GM12891 (cell line): ENCODE results near the gene HNF4A.

Experiments
- DNase-seq: peaks from one replicate; pipeline ENCODE4 v3.0.0; 2011; ENCODE audit warnings: low spot score; ENCODE audit not compliant: insufficient read length
- FAIRE-seq: peaks from 2 replicates; lab custom pipeline; 2011; peaks lifted over from hg19 to GRCh38; lab: Jason Lieb, UNC
- PAX5 ChIP-seq: IDR thresholded peaks from 2 replicates; pipeline ENCODE4 v1.6.1; 2011; ENCODE audit warnings: low read length, moderate library complexity, mild to moderate bottlenecking; ENCODE audit not compliant: insufficient read depth, severe bottlenecking
- POLR2A ChIP-seq: IDR thresholded peaks from 2 replicates; pipeline ENCODE4 v1.6.1; 2011; ENCODE audit warnings: low read depth, low read length, control low read depth
- POLR2AphosphoS5 ChIP-seq: IDR thresholded peaks from 2 replicates; pipeline ENCODE4 v1.6.1; 2011; ENCODE audit warnings: low read depth, low read length, control low read depth
- POU2F2 ChIP-seq: IDR thresholded peaks from 2 replicates; pipeline ENCODE4 v1.6.1; 2011; ENCODE audit warnings: low read depth, mild to moderate bottlenecking, control low read depth, low read length, moderate library complexity
- SPI1 ChIP-seq: IDR thresholded peaks from 2 replicates; pipeline ENCODE4 v1.6.1; 2011; ENCODE audit warnings: low read depth, low read length, control low read depth
- TAF1 ChIP-seq: IDR thresholded peaks from 2 replicates; pipeline ENCODE4 v1.6.1; 2011; ENCODE audit warnings: low read depth, low read length, control low read depth

Gene HNF4A

DNA sequence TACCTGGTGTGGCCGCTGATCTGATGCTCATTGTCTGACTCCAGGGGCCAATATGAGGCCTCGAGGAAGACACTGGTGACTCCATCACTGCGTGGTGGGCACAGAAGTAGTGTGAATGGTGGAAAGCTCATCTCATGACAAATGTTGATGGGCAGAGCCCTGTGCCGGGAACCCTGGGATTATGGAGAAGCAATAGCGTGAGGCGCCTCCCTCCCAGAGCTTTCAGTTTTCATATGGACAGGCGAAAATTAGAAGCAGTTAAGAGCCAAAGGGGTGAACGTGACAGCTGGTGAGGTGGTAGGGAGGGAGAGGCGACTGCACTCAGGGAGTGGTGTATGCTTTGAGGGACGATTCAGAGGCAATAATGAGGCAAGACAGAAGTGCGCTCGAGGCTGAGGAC, 80.9 kb downstream of the HNF4A start:
- TF ChIP-seq TAF1 (no peak), POU2F2 (no peak), PAX5 (no peak), POLR2AphosphoS5 (no peak), SPI1 (no peak), POLR2A (no peak)
- FAIRE-seq: no peak
- DNase-seq: no peak

DNA sequence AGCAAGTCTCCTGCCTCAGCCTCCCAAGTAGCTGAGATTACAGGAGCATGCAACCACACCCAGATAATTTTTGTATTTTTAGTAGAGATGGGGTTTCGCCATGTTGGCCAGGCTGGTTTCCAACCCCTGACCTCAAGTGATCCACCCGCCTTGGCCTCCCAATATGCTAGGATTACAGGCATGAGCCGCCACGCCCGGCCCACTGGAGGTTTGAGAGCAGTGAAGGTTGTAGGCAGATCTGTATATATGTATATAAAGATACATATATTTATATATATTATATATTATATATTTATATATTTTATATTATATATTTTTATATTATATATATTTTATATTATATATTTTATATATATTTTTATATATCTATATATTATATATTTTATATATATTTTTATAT, 82.0 kb downstream of the HNF4A start:
- TF ChIP-seq SPI1 (no peak), POLR2A (no peak), PAX5 (no peak), TAF1 (no peak), POLR2AphosphoS5 (no peak), POU2F2 (no peak)
- FAIRE-seq (no peak), DNase-seq (no peak)

DNA sequence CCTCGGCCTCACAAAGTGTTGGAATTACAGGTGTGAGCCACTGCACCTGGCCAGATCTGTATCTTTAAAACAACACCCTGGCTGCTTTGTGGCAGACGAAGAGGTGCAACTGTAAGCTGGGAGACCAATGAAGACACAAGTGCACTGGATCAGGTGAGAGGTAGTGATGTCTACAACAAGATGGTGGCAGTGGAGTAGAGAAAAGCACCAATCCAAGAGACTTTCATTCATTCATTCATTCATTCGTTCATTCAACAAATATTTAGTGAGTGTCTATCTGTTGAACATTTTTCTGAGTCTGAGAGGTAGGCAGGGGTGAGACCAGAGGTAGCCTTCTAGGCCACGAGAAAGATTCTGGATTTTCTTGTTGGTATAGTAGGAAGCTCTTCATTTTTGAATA, 83.3 kb downstream of the HNF4A start:
- TF ChIP-seq POLR2AphosphoS5 (no peak), POLR2A (no peak), SPI1 (no peak), PAX5 (no peak), TAF1 (no peak), POU2F2 (no peak)
- DNase-seq (no peak), FAIRE-seq (no peak)

DNA sequence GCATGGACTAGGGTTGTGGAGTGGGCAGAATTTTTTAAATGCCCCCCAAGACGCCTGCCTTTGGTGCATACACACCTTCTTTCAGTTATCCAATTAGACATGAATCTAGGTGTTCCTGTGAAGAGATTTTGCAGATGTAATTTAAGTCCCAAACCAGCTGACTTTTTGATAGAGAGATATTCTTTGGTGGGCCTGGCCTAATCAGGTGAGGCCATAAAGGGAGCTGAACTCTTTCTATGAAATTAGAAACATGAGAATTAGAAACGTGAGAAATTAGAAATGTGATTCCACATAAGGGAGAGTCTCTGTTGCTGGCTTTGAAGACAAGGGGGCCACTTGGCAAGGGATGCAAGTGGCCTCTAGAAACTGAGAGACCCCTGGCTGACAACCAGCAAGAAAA, 83.8 kb downstream of the HNF4A start:
- no peak for TF ChIP-seq PAX5
- TF ChIP-seq POU2F2: no peak
- no peak for TF ChIP-seq POLR2AphosphoS5
- DNase-seq: no peak

DNA sequence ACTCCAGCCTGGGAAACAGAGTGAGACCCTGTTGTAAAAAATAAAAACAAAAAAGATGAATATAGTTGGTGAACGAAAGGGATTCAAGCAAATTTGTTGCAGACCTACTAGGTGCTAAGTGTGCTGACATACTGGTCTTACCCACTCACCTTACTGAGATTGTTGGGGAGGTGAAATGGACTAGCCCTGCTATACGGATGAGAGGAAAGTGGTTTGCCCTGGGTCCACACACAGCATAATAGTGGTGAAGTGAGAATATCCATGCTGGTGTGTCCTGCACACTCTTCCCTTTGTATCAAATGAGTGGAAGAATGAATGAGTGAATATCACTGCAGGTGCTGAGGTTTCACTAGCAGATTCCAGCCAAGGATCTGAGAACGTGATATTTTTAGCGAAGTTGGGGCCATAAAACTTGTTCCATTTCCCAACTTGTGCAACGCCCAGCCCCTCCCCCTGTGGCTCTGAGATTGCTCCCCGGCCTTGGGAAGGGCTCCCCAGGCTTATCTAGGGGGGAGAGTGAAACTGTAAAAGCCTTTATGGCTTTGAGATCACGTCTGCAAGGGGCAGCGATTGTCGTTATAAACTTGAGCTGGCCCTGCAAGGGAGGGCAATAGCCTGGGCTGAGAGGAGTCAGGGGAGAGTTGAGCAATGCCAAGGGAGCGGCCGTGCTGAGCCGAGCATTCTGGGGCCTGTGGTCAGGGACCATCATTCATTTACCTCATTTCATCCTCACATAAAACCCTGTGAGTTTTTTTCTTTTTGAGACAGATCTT, 87.0 kb downstream of the HNF4A start:
- FAIRE-seq (no peak), DNase-seq (no peak)
- no peak for TF ChIP-seq TAF1
- TF ChIP-seq POLR2A: no peak
- TF ChIP-seq POLR2AphosphoS5: no peak
- TF ChIP-seq SPI1: no peak

More for the DNA sequence above, 83.8 kb downstream of the HNF4A start:
- no peak for FAIRE-seq

DNA sequence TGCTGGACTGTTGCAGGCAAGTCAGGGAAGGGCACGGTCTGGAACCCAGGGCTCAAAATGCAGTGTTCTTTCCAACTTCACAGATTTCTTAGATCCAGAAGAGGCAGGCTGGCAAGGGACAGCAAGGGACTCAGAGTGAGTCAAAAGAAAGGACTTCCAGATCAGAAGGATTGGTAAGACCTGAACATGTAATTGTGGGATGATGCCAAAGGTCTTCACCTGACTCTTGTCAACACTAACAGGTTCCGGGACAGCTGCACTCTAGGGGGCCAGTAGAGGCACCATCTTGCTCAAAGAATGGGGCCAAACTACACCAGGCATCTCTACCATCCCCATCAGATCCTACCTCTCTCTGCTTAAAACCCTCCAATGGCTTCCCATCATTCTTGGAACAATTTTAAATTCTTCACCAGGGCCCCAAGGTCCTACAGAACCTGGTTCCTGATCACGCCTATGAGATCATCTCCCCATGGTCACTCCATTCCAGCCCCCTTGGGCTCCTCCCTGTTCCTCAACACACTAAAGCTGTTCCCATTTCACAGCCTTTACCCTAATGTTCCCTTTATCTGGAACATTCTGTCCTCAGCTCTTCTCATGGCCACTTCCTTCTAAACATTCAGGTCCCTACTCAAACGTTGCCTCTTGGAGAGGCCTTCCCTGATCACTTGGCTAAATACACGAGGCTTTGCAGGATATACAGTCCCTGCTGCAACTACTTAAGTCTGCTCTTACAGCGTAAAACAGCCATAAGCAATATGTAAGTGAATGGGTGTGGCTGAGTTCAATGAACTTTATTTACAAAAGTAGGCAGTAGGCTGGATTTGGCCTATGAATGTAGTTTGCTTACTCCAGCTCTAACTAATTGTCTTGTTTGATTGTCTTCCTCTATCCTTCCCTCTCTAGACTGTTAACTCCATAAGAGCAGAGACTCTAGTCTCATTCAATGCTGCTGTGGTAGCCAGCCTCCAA, 90.5 kb downstream of the HNF4A start:
- DNase-seq: no peak
- FAIRE-seq: no peak
- TF ChIP-seq PAX5 (no peak), POLR2AphosphoS5 (no peak), POLR2A (no peak), TAF1 (no peak), SPI1 (no peak), POU2F2 (no peak)

DNA sequence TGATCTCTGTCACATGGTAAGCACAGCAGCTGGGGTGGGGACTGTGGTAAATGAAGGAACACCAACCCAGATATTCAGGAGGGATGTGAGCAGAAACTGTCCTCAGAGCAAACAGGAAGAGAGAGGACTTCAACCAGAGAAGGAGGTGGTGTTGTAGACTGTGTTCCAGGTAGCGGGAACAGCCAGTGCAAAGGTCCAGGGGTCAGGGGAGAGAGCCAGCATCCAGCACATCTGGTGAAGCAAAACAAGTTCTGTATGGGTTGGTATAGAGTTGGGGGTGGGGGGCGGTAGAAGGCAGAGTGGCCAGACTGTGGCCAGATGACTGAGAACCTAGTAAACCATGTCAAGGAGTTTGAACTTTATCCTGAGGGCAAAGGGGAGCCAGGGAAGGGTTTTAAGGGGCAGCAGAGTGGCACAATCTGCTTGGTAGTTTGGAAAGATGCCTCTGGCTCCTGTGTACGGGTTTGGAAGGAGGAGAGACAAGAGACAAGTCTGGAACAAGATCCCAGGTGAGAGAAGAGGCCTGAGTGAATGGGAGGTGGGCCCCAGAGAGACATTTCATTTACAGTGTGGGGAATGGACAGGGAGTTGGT, 92.4 kb downstream of the HNF4A start:
- FAIRE-seq: no peak
- DNase-seq: no peak
- no peak for TF ChIP-seq TAF1
- TF ChIP-seq POLR2A: no peak
- no peak for TF ChIP-seq PAX5
- TF ChIP-seq POLR2AphosphoS5: no peak
- no peak for TF ChIP-seq POU2F2
- no peak for TF ChIP-seq SPI1

DNA sequence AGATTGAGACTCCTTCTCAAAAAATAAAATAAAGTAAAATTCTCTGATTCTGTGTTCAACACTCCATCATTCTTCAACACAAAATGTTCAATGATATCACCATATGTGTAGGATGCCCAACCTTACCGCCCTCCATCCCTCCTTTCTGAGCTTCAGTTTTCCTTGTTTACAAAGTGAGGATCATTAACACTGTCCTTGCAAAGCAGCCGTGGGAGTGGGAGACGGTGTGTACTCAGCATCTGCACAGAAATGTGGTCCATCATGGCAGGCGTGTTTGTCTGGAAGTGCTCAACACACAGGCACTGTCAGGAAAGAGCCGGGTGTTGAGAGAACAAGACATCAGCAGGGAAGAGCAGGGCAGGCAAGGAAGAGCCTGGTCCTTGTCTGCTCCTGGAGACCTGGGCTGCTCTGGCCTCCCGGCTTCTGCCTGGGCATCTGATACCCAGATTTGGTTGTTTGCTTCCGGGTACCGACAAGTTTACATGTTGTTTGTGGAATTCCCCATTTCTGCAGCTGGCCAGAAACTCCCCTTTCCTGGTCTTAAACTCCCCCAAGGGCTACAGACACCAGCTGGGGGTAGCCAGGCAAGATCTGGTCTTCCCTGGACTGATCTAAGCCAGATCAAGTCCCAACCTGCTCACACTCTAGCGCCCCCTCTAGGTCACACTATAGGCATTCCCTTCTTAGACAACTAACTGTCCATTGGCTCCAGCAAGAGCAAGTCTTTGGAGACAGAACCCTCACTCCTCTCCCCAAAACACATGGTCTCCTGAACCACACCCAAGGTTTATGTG, 93.5 kb downstream of the HNF4A start:
- no peak for DNase-seq
- TF ChIP-seq POLR2A: no peak
- no peak for TF ChIP-seq PAX5
- TF ChIP-seq SPI1: no peak
- no peak for TF ChIP-seq TAF1
- TF ChIP-seq POU2F2: no peak
- TF ChIP-seq POLR2AphosphoS5: no peak
- FAIRE-seq: no peak

DNA sequence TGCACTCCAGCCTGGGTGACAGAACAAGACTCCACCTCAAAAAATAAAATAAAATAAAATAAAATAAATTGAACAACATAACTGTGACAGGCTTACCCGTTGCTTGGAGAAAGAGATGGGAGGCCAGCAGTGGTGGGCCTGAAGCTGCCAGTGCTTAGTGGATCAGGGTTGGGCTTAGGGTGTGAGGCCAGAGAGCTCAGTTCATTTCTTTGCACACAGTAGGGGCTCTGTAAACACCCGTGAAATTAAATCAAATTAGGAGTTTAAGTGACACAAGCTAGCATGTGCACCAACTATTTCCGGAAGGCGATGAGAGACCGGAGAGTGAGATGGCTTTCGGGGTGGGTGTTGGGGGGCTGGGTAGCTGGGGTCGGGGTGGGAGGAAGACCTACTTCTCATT, 94.4 kb downstream of the HNF4A start:
- DNase-seq (no peak), FAIRE-seq (no peak)
- TF ChIP-seq POU2F2 (no peak), POLR2A (no peak), POLR2AphosphoS5 (no peak), TAF1 (no peak), SPI1 (no peak), PAX5 (no peak)
